ENCODE data around the gene PAX1.

GRCh38 chr20:21656308-21657067, 49.0 kb upstream of the PAX1 start:
- TF ChIP-seq CTCF (IDR thresholded peaks at IDR 0.05) (no peak), POLR2A (IDR thresholded peaks at IDR 0.05) (no peak)

Data from esophagus squamous epithelium (tissue), 4 donors.